WTC11 (cell line): ENCODE measurements around the gene MTMR2. TPM values are rescaled to one million over a fixed set of nuclear protein-coding genes. Genes with fewer than 3 reads are reported as not detected.

Source experiments
- AFF4 ChIP-seq: sonication (generic); formaldehyde crosslinking; IDR thresholded peaks from 2 replicates; pipeline ENCODE4 v1.8.1; 2023; ENCODE audit warnings: mild to moderate bottlenecking, missing genetic modification reagents, borderline replicate concordance
- AR ChIP-seq: fragments of 250-450 bp; sonication (Bioruptor Pico); IDR thresholded peaks from 2 replicates; pipeline ENCODE4 v1.9.0; 2021; ENCODE audit warnings: mild to moderate bottlenecking
- CDX4 ChIP-seq: fragments of 250-450 bp; sonication (Bioruptor Pico); IDR thresholded peaks from 2 replicates; pipeline ENCODE4 v1.9.0; 2021; ENCODE audit warnings: moderate library complexity, mild to moderate bottlenecking, inconsistent platforms, borderline replicate concordance
- E2F5 ChIP-seq: sonication (generic); formaldehyde crosslinking; IDR thresholded peaks from 2 replicates; pipeline ENCODE4 v1.8.1; 2022; ENCODE audit warnings: mild to moderate bottlenecking, moderate library complexity, missing genetic modification reagents
- FOXP1 ChIP-seq: sonication (generic); formaldehyde crosslinking; IDR thresholded peaks from 2 replicates; pipeline ENCODE4 v1.8.0; 2022; ENCODE audit warnings: missing genetic modification reagents, mild to moderate bottlenecking, moderate library complexity, borderline replicate concordance
- FOXP4 ChIP-seq: sonication (generic); formaldehyde crosslinking; IDR thresholded peaks from 2 replicates; pipeline ENCODE4 v1.8.0; 2022; ENCODE audit warnings: mild to moderate bottlenecking, missing genetic modification reagents
- GABPB1 ChIP-seq: sonication (generic); formaldehyde crosslinking; IDR thresholded peaks from 2 replicates; pipeline ENCODE4 v1.8.1; 2023; ENCODE audit warnings: mild to moderate bottlenecking, missing genetic modification reagents
- JUN ChIP-seq: sonication (generic); formaldehyde crosslinking; IDR thresholded peaks from 2 replicates; pipeline ENCODE4 v1.8.0; 2023; ENCODE audit warnings: mild to moderate bottlenecking, missing genetic modification reagents
- OVOL2 ChIP-seq: fragments of 250-450 bp; sonication (Bioruptor Pico); IDR thresholded peaks from 2 replicates; pipeline ENCODE4 v1.9.0; 2021; ENCODE audit warnings: mild to moderate bottlenecking, borderline replicate concordance
- PRDM15 ChIP-seq: sonication (generic); formaldehyde crosslinking; IDR thresholded peaks from 2 replicates; pipeline ENCODE4 v1.8.0; 2022; ENCODE audit warnings: missing genetic modification reagents
- PRRX2 ChIP-seq: fragments of 250-450 bp; sonication (Bioruptor Pico); IDR thresholded peaks from 2 replicates; pipeline ENCODE4 v1.8.0; 2021; ENCODE audit warnings: mild to moderate bottlenecking
- RELA ChIP-seq: sonication (generic); formaldehyde crosslinking; IDR thresholded peaks from 2 replicates; pipeline ENCODE4 v1.8.1; 2022; ENCODE audit warnings: missing genetic modification reagents, mild to moderate bottlenecking, borderline replicate concordance
- SMAD3 ChIP-seq: sonication (generic); formaldehyde crosslinking; IDR thresholded peaks from 2 replicates; pipeline ENCODE4 v1.8.0; 2022; ENCODE audit warnings: missing genetic modification reagents, mild to moderate bottlenecking, borderline replicate concordance
- TP53 ChIP-seq: sonication (generic); formaldehyde crosslinking; IDR thresholded peaks from 2 replicates; pipeline ENCODE4 v1.8.1; 2023; ENCODE audit warnings: mild to moderate bottlenecking, missing genetic modification reagents
- ZMAT4 ChIP-seq: fragments of 250-450 bp; sonication (Bioruptor Pico); IDR thresholded peaks from 2 replicates; pipeline ENCODE4 v1.9.0; 2021; ENCODE audit warnings: mild to moderate bottlenecking
- ZNF219 ChIP-seq: sonication (generic); formaldehyde crosslinking; IDR thresholded peaks from 2 replicates; pipeline ENCODE4 v1.8.0; 2023; ENCODE audit warnings: missing genetic modification reagents, mild to moderate bottlenecking, borderline replicate concordance
- ZNF532 ChIP-seq: fragments of 250-450 bp; sonication (Bioruptor Pico); IDR thresholded peaks from 2 replicates; pipeline ENCODE4 v1.9.0; 2021; ENCODE audit warnings: mild to moderate bottlenecking, borderline replicate concordance
- total RNA-seq: library from RNA; stranded (reverse); gene quantifications from 3 replicates; pipeline ENCODE4 v1.2.3, GENCODE V29; 2021

Gene MTMR2
- total RNA-seq, 1 experiment from 2014 or later: 45.6 TPM

GRCh38 chr11:95923728-95924413 lies at the start of gene MTMR2 (continued):
- TF ChIP-seq PRDM15 (peak; percentile 59), ZMAT4 (CRISPR knock-in tag) (no peak), E2F5 (peak; percentile 89; the same call in 1 of the 2 replicates), GABPB1 (CRISPR knock-in tag) (peak; percentile 87), TP53 (CRISPR knock-in tag) (peak; percentile 87), ZNF219 (no peak), JUN (CRISPR knock-in tag) (0 out of 2 replicates have a peak, but pooled peaks have one; percentile 55), ZNF532 (CRISPR knock-in tag) (peak; percentile 76), OVOL2 (CRISPR knock-in tag) (no peak), SMAD3 (CRISPR knock-in tag) (no peak), AFF4 (CRISPR knock-in tag) (peak; percentile 47; the same call in 1 of the 2 replicates), AR (CRISPR knock-in tag) (no peak), FOXP1 (CRISPR knock-in tag) (peak; percentile 95), FOXP4 (CRISPR knock-in tag) (peak; percentile 85), CDX4 (CRISPR knock-in tag) (no peak), RELA (CRISPR knock-in tag) (no peak; the same call in 1 of the 2 replicates), PRRX2 (no peak; the same call in 1 of the 2 replicates)
